T-cell (primary cell): Measurements from ENCODE around the gene C20orf141. TPM values are rescaled to one million over a fixed set of nuclear protein-coding genes. Genes with fewer than 3 reads are reported as not detected.

ENCODE experiments used
- ATAC-seq, 4 experiments: fragments of 200-7000 bp in 3 of 4; fragments of 150-1000 bp in 1 of 4; cut with Tn5 transposase; replicated peaks in 1 of 4; 1 replicate in 3 of 4; 2 replicates in 1 of 4; pipeline ENCODE4 v1.10.0; 2021; ENCODE audit warnings: moderate library complexity in 3 of 4, mild to moderate bottlenecking in 2 of 4, moderate number of reproducible peaks in 1 of 4
- CTCF ChIA-PET, 2 donors: fragments of 300-600 bp; sonication (Branson Sonifier 250); formaldehyde crosslinking; loops; one replicate each; lab custom pipeline; 2022; ENCODE audit warnings: antibody characterized with exemption in 2 of 2; lab: Charles Lee
- POLR2A ChIA-PET, 2 donors: fragments of 300-600 bp; sonication (Branson Sonifier 250); formaldehyde crosslinking; loops; one replicate each; lab custom pipeline; 2022; ENCODE audit warnings: antibody characterized with exemption in 2 of 2; lab: Charles Lee
- DNase-seq, 35 experiments: peaks; one replicate each; pipeline versions ENCODE4 v3.0.0 to v3.0.0-alpha.2; 2013 to 2023
- H3K27ac ChIP-seq: one replicate; pipeline ENCODE4 v1.5.1; 2013; ENCODE audit warnings: low read length
- H3K27me3 ChIP-seq, 2 experiments: replicated peaks in 1 of 2; 1 replicate in 1 of 2; 2 replicates in 1 of 2; pipeline versions ENCODE4 v1.6.1 to v1.7.0; 2013; ENCODE audit warnings: low read length in 1 of 2, mixed read lengths in 1 of 2; ENCODE audit not compliant: control insufficient read depth in 2 of 2, insufficient read depth in 2 of 2; ENCODE audit errors: extremely low read depth in 1 of 2
- H3K36me3 ChIP-seq, 2 donors: 1 replicate in 1 of 2; 2 replicates in 1 of 2; pipeline versions ENCODE4 v1.6.1 to v1.7.0; 2013; ENCODE audit warnings: low read length in 1 of 2; ENCODE audit not compliant: control insufficient read depth in 2 of 2, insufficient read depth in 1 of 2; ENCODE audit errors: extremely low read depth in 1 of 2
- H3K4me1 ChIP-seq, 2 experiments: 1 replicate in 1 of 2; 2 replicates in 1 of 2; pipeline versions ENCODE4 v1.6.1 to v1.7.0; 2013; ENCODE audit warnings: low read length in 2 of 2, mixed read lengths in 1 of 2; ENCODE audit not compliant: insufficient read depth in 2 of 2, control insufficient read depth in 1 of 2; ENCODE audit errors: extremely low read depth in 1 of 2
- H3K4me3 ChIP-seq, 2 donors: 1 replicate in 1 of 2; 2 replicates in 1 of 2; pipeline versions ENCODE4 v1.5.1 to v1.7.0; 2013; ENCODE audit warnings: mild to moderate bottlenecking in 2 of 2, low read length in 1 of 2, moderate library complexity in 1 of 2; ENCODE audit not compliant: control insufficient read depth in 1 of 2; ENCODE audit errors: extremely low read depth in 1 of 2
- H3K9me3 ChIP-seq: 2 replicates; pipeline ENCODE4 v1.7.0; 2013
- H3K27ac Mint-ChIP-seq, 2 donors: one replicate each; pipeline ENCODE4 v1.8.0; 2020 to 2021; ENCODE audit warnings: mild to moderate bottlenecking in 2 of 2, mixed read lengths in 2 of 2
- H3K27me3 Mint-ChIP-seq, 2 donors: one replicate each; pipeline ENCODE4 v1.8.0; 2021 to 2022; ENCODE audit warnings: mixed read lengths in 2 of 2
- H3K36me3 Mint-ChIP-seq: one replicate; pipeline ENCODE4 v1.8.0; 2021; ENCODE audit warnings: mixed read lengths
- H3K4me1 Mint-ChIP-seq, 3 donors: one replicate each; pipeline ENCODE4 v1.8.0; 2020 to 2022; ENCODE audit warnings: mixed read lengths in 3 of 3, mild to moderate bottlenecking in 1 of 3
- H3K4me3 Mint-ChIP-seq, 3 donors: one replicate each; pipeline ENCODE4 v1.8.0; 2020 to 2022; ENCODE audit warnings: mild to moderate bottlenecking in 3 of 3, mixed read lengths in 3 of 3, moderate library complexity in 3 of 3
- H3K9me3 Mint-ChIP-seq, 3 donors: one replicate each; pipeline ENCODE4 v1.8.0; 2020 to 2022; ENCODE audit warnings: mixed read lengths in 3 of 3
- WGBS: methylation state at CpG from one replicate; pipeline ENCODE4 v1.1.5; 2013; ENCODE audit warnings: missing lambda C conversion rate; ENCODE audit not compliant: insufficient coverage; 5-methylcytosine and 5-hydroxymethylcytosine counted together
- total RNA-seq, 35 experiments: library from RNA in 6 of 35; stranded (reverse) in 6 of 35; fragments of 120-200 nt in 1 of 35; gene quantifications; one replicate each; pipeline versions ENCODE4 v1.2.1 to v1.2.4 and lab custom pipeline; 2013 to 2026

C20orf141 gene
- total RNA-seq, 5 donors from 2014 or later (not counting 1 experiment from before 2014, with no cell fraction given) = not detected

DNA sequence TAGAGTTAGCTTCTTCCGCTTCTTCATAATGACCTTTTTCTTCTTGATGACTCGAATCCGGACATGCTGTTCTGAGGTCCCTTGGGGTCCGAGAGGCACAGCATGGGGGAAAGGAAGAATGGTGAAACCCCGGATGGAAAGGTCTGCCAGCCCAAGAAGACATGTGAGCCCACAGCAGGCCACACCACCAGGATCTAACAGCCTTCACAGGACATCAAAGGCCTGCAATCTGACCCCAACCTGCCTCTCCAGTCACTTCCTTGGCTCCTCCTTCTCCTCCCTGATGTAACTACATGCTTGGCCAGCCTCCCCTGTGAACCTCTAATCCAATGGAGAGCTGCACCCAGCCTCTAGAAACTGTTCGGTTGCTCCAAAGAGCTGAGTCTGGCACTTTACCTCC, 16.0 kb upstream of the C20orf141 start:
- Mint-ChIP-seq H3K9me3 (no peaks in the 10 kb centered on the region), H3K4me3 (peak overlapping the region; percentile 81 to 96 (median 82)), H3K36me3 (no peaks in the 10 kb centered on the region), H3K27ac (no peak overlapping the region), H3K4me1 (peaks cover 24 to 27% (median 25%) of the 10 kb centered on the region in 3 donors), H3K27me3 (peaks cover 51 to 71% of the 10 kb centered on the region in 2 donors)
- 69% methylated on average over 3 of the region's 6 CpGs for WGBS
- H3K27ac ChIP-seq = no peak overlapping the region
- H3K9me3 ChIP-seq = no peaks in the 10 kb centered on the region
- H3K4me1 ChIP-seq = peaks cover 4 to 27% of the 10 kb centered on the region in 2 experiments
- H3K4me3 ChIP-seq = no peak overlapping the region
- CTCF ChIA-PET = no interaction called here
- POLR2A ChIA-PET = no interaction called here
- no peak for DNase-seq
- H3K27me3 ChIP-seq = peaks cover 0 to 86% of the 10 kb centered on the region in 2 experiments
- no peaks in the 10 kb centered on the region for H3K36me3 ChIP-seq
- ATAC-seq = no peak

DNA sequence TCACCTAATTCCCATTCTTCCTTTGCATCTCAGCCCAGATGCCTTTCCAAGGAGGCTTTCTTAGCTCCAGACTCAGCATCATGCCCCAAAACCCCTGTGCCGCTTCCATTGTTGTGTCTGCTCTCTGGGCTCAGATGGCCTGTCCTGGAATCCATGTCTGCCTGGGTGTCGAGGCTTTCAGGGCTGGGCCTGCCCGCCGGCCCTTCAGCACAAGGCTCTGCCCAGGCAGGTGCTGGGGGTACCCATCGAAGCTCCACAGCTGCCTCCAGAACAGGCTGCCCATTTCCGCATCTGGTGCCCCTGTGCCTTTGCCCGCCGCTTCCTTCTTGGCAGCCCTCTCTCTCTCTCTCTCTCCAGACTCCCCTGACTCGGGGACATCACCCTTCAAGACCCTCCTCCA, 15.5 kb upstream of the C20orf141 start:
- Mint-ChIP-seq H3K27ac (peak overlapping the region in 1 of 2 donors; percentile 65), H3K4me1 (peaks cover 24 to 27% (median 25%) of the 10 kb centered on the region in 3 donors), H3K27me3 (peaks cover 50 to 74% of the 10 kb centered on the region in 2 donors), H3K9me3 (no peaks in the 10 kb centered on the region), H3K36me3 (no peaks in the 10 kb centered on the region), H3K4me3 (peak overlapping the region; percentile 81 to 96 (median 82))
- Histone ChIP-seq H3K9me3 (no peaks in the 10 kb centered on the region), H3K27ac (no peak overlapping the region), H3K36me3 (no peaks in the 10 kb centered on the region), H3K4me3 (peak overlapping the region; percentile 33 to 89), H3K27me3 (peaks cover 0 to 85% of the 10 kb centered on the region in 2 experiments), H3K4me1 (peaks cover 4 to 27% of the 10 kb centered on the region in 2 experiments)
- CTCF ChIA-PET = no interaction called here
- POLR2A ChIA-PET = no interaction called here
- 57% methylated on average over 6 of the region's 9 CpGs for WGBS
- ATAC-seq (no peak), DNase-seq (no peak)

DNA sequence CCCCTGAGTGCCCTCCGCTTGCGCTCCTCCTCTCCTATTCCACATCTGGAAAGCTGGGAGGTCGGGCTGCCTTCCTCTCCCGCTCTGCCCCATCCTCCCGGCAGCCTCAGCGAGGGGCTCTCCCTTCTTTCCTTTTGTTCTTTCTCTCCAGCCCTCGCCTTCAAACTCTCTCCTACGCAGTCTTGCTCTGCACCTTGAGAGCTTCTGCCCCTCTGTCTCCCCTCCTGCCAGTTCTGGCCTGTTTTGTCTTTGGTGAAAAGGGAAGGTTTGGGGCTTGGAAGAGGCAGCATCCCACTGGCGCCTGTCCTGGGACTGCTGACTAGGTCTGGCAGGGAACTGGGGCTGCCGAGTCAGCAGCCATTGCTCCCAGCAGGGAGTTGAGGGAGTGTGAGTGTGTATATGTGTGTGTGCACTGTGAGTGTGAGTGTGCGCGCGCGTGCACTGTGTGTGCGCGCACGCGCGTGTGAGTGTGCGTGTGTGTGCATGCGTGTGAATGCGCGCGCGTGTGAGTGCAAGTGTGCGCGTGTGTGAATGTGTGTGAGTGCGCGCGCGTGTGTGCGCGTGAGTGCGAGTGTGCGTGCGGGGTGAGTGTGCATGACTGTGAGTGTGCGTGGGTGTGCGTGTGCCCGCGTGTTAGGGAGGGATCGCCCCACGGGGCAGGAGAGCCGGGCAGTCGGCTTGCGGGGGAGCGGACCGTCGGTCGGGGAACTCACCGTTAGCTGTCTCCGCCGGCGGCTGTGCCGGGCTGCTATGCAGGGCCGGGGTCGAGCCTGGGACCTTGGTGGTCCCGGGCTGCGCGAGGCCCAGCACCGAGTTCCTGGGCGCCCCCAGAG, 14.9 kb upstream of the C20orf141 start:
- WGBS = 6% methylated on average over 49 of the region's 61 CpGs
- Mint-ChIP-seq H3K9me3 (no peaks in the 10 kb centered on the region), H3K4me1 (peaks cover 24 to 27% (median 25%) of the 10 kb centered on the region in 3 donors), H3K4me3 (peak overlapping the region; percentile 81 to 96 (median 82)), H3K27ac (peak overlapping the region in 1 of 2 donors; percentile 53), H3K27me3 (peaks cover 50 to 78% of the 10 kb centered on the region in 2 donors), H3K36me3 (no peaks in the 10 kb centered on the region)
- peaks cover 4 to 27% of the 10 kb centered on the region in 2 experiments for H3K4me1 ChIP-seq
- DNase-seq (no peak), ATAC-seq (peak in 3 of 4 experiments; percentile 7 to 38 (median 8))
- peak overlapping the region; percentile 33 to 89 for H3K4me3 ChIP-seq
- H3K27ac ChIP-seq = no peak overlapping the region
- ChIA-PET CTCF (no interaction called here), POLR2A (no interaction called here)
- H3K27me3 ChIP-seq = peaks cover 0 to 88% of the 10 kb centered on the region in 2 experiments
- no peaks in the 10 kb centered on the region for H3K36me3 ChIP-seq
- H3K9me3 ChIP-seq = no peaks in the 10 kb centered on the region

DNA sequence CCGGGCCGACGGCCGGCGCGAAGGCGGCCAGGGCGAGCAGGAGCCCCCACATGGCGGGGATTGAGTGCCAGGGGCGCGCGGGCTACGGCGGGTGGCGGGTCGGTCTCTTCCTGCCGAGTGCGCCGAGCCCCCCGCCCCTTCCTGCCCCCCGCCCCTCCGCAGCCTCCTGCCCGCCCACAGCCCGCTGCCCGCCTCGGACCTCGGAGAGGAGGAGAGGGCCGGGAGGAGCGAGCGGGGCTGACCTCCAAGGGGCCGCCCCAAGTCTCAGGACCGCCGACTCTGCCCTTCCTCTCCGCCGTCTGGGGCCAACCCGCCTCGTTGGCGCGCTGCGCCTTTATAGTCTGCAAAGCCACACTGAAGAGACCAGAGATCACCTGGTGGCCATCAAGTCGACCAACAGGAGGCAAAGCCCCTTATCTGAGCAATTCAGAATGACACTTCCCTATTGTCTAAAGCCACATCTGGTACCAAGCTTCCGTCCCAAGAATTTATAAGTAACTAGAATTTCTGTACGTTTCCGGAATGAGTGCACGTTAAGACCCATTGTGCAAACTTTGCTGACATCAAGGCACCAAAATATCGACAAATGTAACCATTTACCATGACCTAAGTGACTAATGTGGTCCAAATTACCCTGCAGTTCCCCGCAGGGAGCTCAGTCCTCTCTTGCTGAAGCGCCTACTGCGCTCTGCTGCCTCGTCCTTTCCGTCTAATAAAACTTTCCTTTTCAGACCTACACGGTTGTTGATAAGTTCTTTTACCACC, 14.1 kb upstream of the C20orf141 start, which contains the start of gene CPXM1:
Gene CPXM1 (minus strand): TSS at position 107 of the 765 bp plus-strand sequence. CDS start 55 bp downstream, at position 52.
- Mint-ChIP-seq H3K36me3 (no peaks in the 10 kb centered on the region), H3K4me3 (peak within 1 kb of the TSS; percentile 81 to 96 (median 82)), H3K27ac (peak within 1 kb of the TSS in 1 of 2 donors; percentile 53), H3K4me1 (peaks cover 24 to 27% (median 25%) of the 10 kb centered on the region in 3 donors), H3K9me3 (no peaks in the 10 kb centered on the region), H3K27me3 (peaks cover 50 to 81% of the 10 kb centered on the region in 2 donors)
- Histone ChIP-seq H3K36me3 (no peaks in the 10 kb centered on the region), H3K27ac (no peak within 1 kb of the TSS), H3K4me1 (peaks cover 4 to 27% of the 10 kb centered on the region in 2 experiments), H3K4me3 (peak within 1 kb of the TSS; percentile 33 to 89), H3K27me3 (peaks cover 0 to 88% of the 10 kb centered on the region in 2 experiments), H3K9me3 (no peaks in the 10 kb centered on the region)
- CTCF ChIA-PET = no interaction called here
- DNase-seq (peak in 2 of 35 experiments; percentile 17 to 24), ATAC-seq (peak; percentile 26 to 56 (median 38))
- 2% methylated on average over 36 of the region's 52 CpGs for WGBS
- POLR2A ChIA-PET = no interaction called here

DNA sequence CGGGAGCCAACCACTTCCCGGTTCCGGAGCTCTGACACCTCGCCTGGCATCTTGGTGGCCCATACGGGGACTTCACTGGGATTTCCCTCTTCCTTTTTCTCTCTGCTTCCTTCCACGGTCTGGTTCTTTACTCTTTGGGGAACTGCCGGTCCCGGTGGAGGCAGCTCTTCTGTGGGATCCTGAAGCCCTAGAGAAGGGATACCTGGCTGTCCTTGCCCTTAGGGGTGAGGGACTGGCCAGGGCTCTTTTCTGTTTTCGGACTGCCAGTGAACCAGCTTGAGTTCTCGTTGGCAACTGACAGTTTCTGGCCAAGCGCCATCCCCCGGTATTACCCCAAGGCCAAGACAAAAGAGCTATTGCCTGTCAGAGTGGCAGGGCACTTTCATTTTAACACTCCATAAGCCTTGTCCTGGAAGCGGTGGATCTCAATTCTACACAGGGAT, 13.5 kb upstream of the C20orf141 start:
- DNase-seq (no peak), ATAC-seq (no peak)
- CTCF ChIA-PET = no interaction called here
- no peak overlapping the region for H3K27ac ChIP-seq
- WGBS = 16% methylated on average over 13 of the region's 13 CpGs
- Mint-ChIP-seq H3K9me3 (no peaks in the 10 kb centered on the region), H3K4me3 (peak overlapping the region; percentile 72 to 96 (median 73)), H3K27me3 (peaks cover 54 to 82% of the 10 kb centered on the region in 2 donors), H3K27ac (no peak overlapping the region), H3K4me1 (peaks cover 24 to 27% (median 25%) of the 10 kb centered on the region in 3 donors), H3K36me3 (no peaks in the 10 kb centered on the region)
- H3K4me3 ChIP-seq = peak overlapping the region in 1 of 2 donors; percentile 61
- no peaks in the 10 kb centered on the region for H3K9me3 ChIP-seq
- peaks cover 3 to 88% of the 10 kb centered on the region in 2 experiments for H3K27me3 ChIP-seq
- POLR2A ChIA-PET = no interaction called here
- H3K36me3 ChIP-seq = no peaks in the 10 kb centered on the region
- peaks cover 4 to 27% of the 10 kb centered on the region in 2 experiments for H3K4me1 ChIP-seq
